GM19468 (cell line): ENCODE measurements around the gene TYW1.
A peak's percentile ranks its signal among the peaks of the same experiment; 100 is the strongest.
"Not testable (repeated sequence)": the region's sequence is repeated elsewhere in the genome, so short reads cannot be mapped to it uniquely, and the experiment has no call there.

ENCODE experiments used
- ATAC-seq: cut with Tn5 transposase; IDR thresholded peaks from one replicate; pipeline ENCODE4 v1.9.1; 2021; ENCODE audit warnings: mild to moderate bottlenecking, moderate library complexity, moderate number of reproducible peaks; ENCODE audit not compliant: unreplicated experiment; ENCODE audit errors: extremely low read depth

The TYW1 gene

GRCh38 chr7:66989552-66989951, 7.1 kb upstream of the TYW1 start:
- ATAC-seq = not testable (repeated sequence)

- not testable (repeated sequence) for ATAC-seq
These were observed 2.6 kb upstream of the TYW1 start for GRCh38 chr7:66994051-66994450.

- ATAC-seq = not testable (repeated sequence)
These were observed 2.0 kb upstream of the TYW1 start for GRCh38 chr7:66994691-66995049.

GRCh38 chr7:66995050-66995776, 1.4 kb upstream of the TYW1 start, which contains the start of gene SBDS:
TSS of gene SBDS (minus strand) at chr7:66995586. CDS start at chr7:66995417, 169 bp downstream.
- peak; percentile 61 for ATAC-seq

DNA sequence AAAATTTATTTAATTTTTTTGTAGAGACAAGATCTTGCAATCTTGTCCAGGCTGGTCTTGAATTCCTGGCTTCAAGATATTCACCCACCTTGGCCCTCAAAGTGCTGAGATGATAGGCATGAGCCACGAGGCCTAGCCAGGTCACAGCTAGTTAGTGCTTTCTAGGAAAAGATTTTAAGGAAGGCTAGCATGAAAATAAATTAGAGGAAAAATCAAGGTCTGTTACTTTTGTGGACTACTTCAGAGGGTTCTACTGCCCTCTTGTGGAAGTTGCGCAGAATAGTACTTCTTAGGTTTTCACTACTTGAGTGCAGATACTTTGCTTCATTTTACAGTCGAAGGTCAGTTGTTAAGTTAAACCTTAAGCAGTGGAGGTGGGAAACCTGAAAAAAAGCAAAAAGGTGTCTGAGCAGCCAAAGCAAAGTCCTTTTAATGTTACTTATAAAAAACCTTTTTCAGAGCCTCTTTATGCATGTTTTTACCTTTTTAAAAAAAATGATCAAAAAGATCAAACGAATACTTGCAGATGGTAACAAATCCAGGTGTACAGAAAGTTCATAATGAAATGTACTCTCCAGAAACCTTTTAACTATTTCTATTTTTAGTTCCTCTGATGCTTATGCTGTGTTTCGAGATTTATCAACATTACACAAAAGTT, 4.1 kb downstream of the TYW1 start:
- not testable (repeated sequence) for ATAC-seq

GRCh38 chr7:67004145-67004544, 7.5 kb downstream of the TYW1 start:
- ATAC-seq = not testable (repeated sequence)

- ATAC-seq = no peak
These were observed 10.3 kb downstream of the TYW1 start for GRCh38 chr7:67006965-67007364.

DNA sequence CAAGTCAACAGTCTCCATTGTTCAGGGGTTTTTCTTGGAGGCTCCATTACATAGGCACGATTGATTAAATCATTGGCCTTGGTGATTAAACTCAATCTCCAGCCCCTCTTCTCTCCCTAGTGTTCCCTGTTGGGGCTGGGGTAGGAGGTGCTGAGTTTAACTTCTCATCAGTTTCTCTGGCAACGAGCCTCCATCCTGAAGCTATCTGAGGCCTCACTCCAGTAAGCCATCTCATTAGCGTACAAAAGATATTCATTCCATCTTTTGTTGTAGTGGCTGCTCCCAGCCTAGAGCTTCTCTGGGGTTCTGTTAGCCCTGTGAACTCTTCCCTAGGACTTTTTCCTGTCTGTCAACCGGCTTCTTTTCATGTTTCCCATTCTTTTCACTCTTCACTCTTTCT, 11.6 kb downstream of the TYW1 start:
- no peak for ATAC-seq

DNA sequence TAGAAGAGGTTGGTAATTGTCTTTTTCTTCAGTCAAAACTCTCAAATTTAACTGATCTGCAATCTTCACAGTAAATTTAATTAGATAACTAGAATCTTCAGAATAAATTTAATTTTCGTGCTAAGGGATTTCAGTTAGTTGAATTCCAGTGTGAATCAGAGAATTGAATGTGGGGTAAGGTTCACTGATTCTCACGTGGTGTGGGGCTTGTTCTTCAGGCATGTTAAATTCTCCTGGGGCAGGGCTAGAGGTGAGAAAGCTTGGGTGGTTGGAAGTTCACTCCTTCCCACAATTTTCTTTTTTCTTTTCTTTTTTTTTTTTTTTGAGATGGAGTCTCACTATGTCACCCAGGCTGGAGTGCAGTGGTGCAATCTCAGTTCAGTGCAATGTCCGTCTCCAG, 13.0 kb downstream of the TYW1 start:
- ATAC-seq = not testable (repeated sequence)

- ATAC-seq = not testable (repeated sequence)
These were observed 17.5 kb downstream of the TYW1 start for GRCh38 chr7:67014076-67014622.

DNA sequence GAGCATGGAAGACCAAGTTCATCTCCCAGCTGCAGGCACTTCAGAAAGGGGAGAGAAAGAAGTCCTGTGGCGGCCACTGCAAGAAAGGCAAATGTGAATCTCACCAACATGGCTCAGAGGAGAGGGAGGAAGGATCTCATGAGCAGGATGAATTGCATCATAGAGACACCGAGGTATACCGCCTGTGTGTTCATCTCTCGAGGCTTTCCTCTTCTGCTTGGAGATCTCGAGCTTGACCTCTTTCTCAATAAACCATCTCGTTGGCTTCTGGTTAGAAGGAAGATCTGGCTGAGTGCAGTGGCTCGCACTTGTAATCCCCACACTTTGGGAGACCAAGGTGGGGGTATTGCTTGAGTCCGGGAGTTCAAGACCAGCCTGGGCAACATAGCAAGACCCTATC, 21.3 kb downstream of the TYW1 start:
- not testable (repeated sequence) for ATAC-seq

DNA sequence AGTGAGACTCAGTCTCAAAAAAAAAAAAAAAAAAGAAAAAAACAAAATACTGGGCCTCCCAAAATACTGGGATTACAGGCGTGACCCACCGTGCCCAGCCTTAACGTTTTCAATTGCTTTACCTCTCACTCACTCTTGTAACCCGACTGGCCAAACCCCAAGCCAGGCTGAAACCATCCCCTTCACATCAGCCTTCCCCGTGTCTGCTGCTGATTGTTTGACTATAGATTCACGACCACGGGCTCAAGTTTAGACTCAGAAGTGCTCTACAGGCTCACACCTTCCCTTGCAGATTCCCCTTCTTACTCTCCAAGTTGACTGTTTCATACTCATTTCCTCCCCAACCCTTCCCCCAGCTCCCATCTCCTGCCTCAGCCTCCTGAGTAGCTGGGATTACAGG, 22.3 kb downstream of the TYW1 start:
- ATAC-seq = no peak

GRCh38 chr7:67019562-67020390, 23.1 kb downstream of the TYW1 start:
- no peak for ATAC-seq

GRCh38 chr7:67021260-67021659, 24.6 kb downstream of the TYW1 start:
- no peak for ATAC-seq

DNA sequence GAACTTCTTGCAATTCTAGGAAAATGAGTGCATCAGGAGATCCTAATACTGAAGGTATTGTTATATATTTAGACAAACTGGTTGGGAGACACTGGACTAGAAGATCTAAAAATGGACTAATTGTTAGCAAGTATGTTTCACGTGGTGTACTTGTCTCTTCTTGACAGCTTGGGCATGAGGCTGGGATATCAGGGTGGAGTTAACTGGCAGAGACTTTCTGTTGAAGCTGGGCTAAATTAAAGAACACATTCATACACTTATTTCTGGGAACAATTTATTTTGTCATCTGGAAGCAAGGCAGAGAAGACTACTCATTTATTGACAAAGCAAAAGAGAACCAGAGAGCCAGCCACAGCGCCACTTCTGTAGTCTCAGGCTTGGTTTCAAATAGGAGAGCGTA, 25.9 kb downstream of the TYW1 start:
- no peak for ATAC-seq

DNA sequence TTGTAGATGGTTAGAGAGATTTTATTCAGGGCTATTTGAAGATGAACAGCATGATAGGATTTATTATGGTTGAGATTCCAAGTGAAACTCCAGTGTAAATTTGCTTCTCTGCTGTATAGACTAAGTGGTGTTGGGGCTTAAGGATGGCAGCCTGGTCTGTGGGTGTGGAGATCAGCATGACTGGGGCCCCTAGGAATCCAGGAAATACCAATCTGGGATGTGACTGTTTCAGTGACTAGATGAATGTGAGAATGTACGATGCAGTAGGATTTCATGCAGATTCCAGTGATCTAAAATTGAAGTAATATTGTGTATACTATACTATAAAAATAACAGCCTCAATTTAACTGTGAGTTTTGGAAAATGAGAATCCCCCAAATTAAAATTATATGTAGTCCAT, 28.8 kb downstream of the TYW1 start:
- not testable (repeated sequence) for ATAC-seq

DNA sequence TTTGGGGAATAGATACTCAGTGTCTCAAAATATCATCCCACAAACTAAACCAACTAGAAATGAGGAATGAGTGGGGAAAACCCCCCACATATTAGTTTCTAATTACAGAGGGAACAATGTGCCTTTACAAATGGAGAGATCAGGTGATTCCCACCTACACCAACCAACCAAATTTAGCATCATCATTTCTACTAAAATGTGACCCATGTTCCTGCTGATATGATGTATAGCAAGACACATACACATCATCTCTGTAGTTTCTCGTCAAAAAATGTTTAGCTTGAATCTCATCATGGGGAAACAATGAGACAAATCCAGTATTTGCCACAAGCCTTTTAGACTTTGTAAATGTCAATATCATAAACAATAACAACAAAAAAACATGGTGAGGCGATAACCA, 35.1 kb downstream of the TYW1 start:
- ATAC-seq = not testable (repeated sequence)

DNA sequence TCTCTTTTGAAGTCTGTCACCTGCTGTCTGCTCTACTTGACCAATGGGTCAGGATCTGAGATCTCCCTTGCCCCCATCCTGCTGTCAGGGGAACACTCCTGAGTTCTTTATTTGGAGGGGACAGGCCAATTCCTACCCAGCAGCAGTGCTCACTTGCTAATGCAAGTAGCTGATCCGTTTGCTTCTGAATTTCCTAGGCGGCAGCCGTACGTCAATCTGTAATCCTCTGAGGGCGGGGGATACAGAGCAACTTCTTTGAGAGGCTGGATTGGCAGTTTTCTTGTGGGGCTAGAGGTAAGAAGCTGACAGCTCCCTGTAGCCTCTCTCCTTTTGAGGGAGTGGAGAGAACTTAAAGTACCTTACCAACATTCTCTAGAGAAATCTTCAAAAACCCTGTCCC, 36.6 kb downstream of the TYW1 start:
- no peak for ATAC-seq

- ATAC-seq = not testable (repeated sequence)
These were observed 40.1 kb downstream of the TYW1 start for GRCh38 chr7:67036432-67037395.
